IPS-15b (cell line): Measurements from ENCODE around the gene KLK11.
"Not testable (repeated sequence)": the region's sequence is repeated elsewhere in the genome, so short reads cannot be mapped to it uniquely, and the experiment has no call there.

Source experiments
- H3K27me3 ChIP-seq: one replicate; pipeline ENCODE4 v1.6.1; 2013; ENCODE audit warnings: low read length; ENCODE audit not compliant: control insufficient read depth, insufficient read depth
- H3K36me3 ChIP-seq: one replicate; pipeline ENCODE4 v1.6.1; 2013; ENCODE audit warnings: low read length; ENCODE audit not compliant: control insufficient read depth, insufficient read depth
- H3K4me1 ChIP-seq: one replicate; pipeline ENCODE4 v1.6.1; 2013; ENCODE audit warnings: mild to moderate bottlenecking, low read length; ENCODE audit not compliant: control insufficient read depth, insufficient read depth
- H3K4me3 ChIP-seq: one replicate; pipeline ENCODE4 v1.5.1; 2013; ENCODE audit warnings: low read depth, low read length
- H3K9ac ChIP-seq: one replicate; pipeline ENCODE4 v1.6.1; 2013; ENCODE audit warnings: low read depth, mild to moderate bottlenecking, low read length
- H3K9me3 ChIP-seq: one replicate; pipeline ENCODE4 v1.6.1; 2013; ENCODE audit warnings: mild to moderate bottlenecking, low read length; ENCODE audit not compliant: control insufficient read depth, insufficient read depth

KLK11 gene

DNA sequence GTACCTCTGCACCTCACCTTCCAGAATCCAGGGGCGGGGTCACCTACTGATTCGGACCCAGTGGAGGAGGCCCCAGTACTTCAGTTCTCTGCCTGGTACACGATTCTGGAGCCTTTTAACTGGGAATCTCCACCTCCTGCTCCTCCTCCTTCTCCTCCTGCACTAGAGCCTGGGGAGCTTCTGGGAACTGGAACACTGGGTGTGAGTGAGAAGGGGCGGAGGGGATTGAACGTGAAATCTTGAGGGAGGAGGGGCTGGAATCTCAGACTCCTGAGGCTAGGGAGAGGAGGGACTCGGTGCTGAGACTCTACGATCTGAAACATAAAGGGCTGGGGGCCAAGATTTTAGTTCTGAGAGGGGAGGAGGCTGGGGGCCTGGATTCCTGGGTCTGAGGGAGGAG is 24.9 kb downstream of the KLK11 start, which contains the start of gene KLK8:
Gene KLK8, minus strand, starts transcription at position 90 of the 400 bp plus-strand sequence. CDS start 437 bp downstream, outside the sequence.
- H3K9ac ChIP-seq, result peak within 1 kb of the TSS; percentile 62
- H3K36me3 ChIP-seq, result no peaks in the 10 kb centered on the region

DNA sequence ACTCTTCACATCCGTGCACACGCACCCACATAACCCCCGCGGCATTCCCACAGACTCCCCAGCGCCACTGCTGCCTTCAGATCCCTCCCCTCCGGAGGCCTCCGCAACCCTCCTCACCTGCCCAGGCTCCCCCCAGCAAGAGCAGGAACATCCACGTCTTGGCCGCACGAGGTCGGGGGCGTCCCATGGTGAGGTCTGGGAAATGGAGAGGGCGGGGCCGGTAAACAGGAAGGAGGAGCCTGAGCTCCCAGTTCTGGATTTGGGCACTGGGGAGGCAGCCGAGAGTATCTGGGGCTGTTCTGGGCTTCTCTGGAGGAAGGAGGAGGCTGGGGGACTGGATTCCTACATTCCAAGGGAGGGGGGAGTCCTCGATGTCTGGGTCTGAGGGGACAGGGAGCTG is 25.4 kb downstream of the KLK11 start:
- Histone ChIP-seq H3K4me3 (peak overlapping the region; percentile 81), H3K9ac (no peak overlapping the region)

More for the DNA sequence above, 24.9 kb downstream of the KLK11 start, which contains the start of gene KLK8:
- Histone ChIP-seq H3K9me3 (no peaks in the 10 kb centered on the region), H3K4me3 (peak within 1 kb of the TSS; percentile 81), H3K4me1 (no peaks in the 10 kb centered on the region), H3K27me3 (peaks cover 6% of the 10 kb centered on the region)

DNA sequence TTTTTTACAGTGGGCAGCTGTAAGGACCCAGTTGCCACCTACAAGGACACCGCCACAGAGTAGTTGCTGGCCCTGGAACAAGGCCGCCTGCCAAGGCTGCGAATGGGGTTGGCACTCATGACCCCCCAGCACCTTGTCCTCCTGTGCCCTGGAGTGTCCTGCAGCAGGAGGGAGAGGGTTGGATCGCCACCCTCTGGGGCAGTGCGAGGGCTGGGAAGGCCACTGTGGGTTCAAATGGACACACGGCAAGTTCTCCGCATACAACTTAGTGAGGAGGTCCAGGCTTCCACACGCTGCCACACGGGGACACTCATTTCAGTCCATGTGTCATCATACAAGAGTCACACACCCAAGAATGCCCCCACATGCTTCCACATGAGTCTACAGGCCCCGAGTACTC is 26.0 kb downstream of the KLK11 start:
- Histone ChIP-seq H3K36me3 (no peaks in the 10 kb centered on the region), H3K9me3 (no peaks in the 10 kb centered on the region), H3K4me1 (no peaks in the 10 kb centered on the region), H3K9ac (no peak overlapping the region), H3K4me3 (peak overlapping the region; percentile 81), H3K27me3 (peaks cover 6% of the 10 kb centered on the region)

More for the DNA sequence above, 25.4 kb downstream of the KLK11 start:
- H3K36me3 ChIP-seq, result no peaks in the 10 kb centered on the region
- H3K4me1 ChIP-seq, result no peaks in the 10 kb centered on the region
- H3K9me3 ChIP-seq, result no peaks in the 10 kb centered on the region
- peaks cover 6% of the 10 kb centered on the region for H3K27me3 ChIP-seq

DNA sequence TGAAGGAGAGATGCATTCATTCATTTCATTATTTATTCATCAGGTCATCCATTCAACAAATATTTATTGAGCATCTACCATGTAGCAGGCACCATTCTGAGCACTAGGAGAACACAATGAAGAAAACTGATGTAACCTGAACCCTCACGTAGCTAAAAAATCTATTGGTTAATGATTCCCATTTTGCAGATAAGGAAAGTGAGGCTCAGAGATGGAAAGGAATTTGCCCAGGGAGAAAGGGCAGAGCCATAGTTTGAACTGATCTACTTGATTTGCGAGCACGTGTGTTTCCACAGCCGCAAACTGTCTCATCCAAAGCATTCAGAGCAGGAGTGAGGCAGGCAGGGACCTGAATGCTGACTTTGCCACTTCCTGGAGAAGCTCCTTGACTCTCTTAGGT is 27.7 kb downstream of the KLK11 start:
- H3K4me3 ChIP-seq, result no peak overlapping the region
- no peaks in the 10 kb centered on the region for H3K36me3 ChIP-seq
- H3K9me3 ChIP-seq, result no peaks in the 10 kb centered on the region
- no peaks in the 10 kb centered on the region for H3K4me1 ChIP-seq
- no peak overlapping the region for H3K9ac ChIP-seq
- H3K27me3 ChIP-seq, result peaks cover 6% of the 10 kb centered on the region

DNA sequence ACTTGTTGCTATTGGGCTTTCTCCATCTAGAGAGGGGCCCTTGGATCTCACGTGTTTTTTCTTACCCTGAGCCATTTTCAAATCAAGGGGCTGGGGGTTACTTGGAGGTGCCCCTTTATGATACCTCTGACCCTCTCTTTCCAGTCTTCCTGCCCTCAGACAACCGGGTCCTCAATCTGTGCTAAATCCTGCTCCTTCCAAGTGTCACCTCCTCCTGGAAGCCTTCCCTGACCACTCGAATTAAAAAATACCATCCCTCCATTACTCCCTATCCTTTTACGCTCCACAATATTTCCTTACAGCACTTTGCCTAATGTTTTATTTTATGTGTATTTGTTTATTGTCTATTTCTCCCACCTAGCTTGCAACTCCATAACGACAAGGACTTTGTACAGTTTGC is 28.4 kb downstream of the KLK11 start:
- no peak overlapping the region for H3K4me3 ChIP-seq
- no peak overlapping the region for H3K9ac ChIP-seq
- H3K27me3 ChIP-seq, result peaks cover 6% of the 10 kb centered on the region
- H3K4me1 ChIP-seq, result no peaks in the 10 kb centered on the region
- no peaks in the 10 kb centered on the region for H3K9me3 ChIP-seq
- no peaks in the 10 kb centered on the region for H3K36me3 ChIP-seq

DNA sequence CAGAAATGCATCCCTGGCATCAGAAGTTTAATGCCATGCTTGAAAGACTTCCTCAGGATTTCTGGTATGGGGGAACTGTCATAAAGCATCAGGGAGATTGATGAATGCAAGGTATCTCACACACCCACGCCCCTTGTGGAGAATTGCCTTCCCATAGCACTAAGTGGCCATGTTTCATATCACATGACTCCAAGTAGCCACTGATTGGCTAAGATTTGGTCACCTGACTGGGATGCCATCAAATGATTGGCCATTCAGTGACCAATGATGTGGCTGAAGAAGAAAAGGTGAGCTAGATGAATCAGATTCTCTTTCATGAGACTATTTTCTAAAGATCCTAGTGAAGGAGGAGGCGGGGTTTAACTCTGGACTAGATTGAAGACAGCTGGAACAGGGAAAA is 32.3 kb downstream of the KLK11 start:
- Histone ChIP-seq H3K9me3 (no peaks in the 10 kb centered on the region), H3K27me3 (peaks cover 8% of the 10 kb centered on the region), H3K4me3 (no peak overlapping the region), H3K36me3 (no peaks in the 10 kb centered on the region), H3K9ac (no peak overlapping the region), H3K4me1 (no peaks in the 10 kb centered on the region)

DNA sequence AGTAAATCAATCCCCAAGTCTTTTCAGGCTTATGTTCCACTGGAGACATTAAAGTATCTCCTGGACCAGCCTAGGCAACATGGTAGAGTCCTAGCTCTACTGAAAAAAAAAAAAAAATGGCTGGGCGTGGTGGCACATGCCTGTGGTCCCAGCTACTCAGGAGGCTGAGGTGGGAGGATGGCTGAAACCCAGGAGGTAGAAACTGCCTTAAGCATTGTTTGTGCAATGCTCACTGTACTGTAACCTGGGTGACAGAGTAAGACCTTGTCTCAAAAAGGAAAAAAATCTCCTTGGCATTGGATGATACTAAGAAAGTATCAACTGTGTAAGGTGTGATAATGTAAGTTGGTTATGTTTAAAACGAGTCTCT is 33.8 kb downstream of the KLK11 start:
- no peaks in the 10 kb centered on the region for H3K36me3 ChIP-seq
- H3K4me3 ChIP-seq, result no peak overlapping the region
- no peaks in the 10 kb centered on the region for H3K9me3 ChIP-seq
- peaks cover 20% of the 10 kb centered on the region for H3K27me3 ChIP-seq
- no peaks in the 10 kb centered on the region for H3K4me1 ChIP-seq
- H3K9ac ChIP-seq, result no peak overlapping the region

DNA sequence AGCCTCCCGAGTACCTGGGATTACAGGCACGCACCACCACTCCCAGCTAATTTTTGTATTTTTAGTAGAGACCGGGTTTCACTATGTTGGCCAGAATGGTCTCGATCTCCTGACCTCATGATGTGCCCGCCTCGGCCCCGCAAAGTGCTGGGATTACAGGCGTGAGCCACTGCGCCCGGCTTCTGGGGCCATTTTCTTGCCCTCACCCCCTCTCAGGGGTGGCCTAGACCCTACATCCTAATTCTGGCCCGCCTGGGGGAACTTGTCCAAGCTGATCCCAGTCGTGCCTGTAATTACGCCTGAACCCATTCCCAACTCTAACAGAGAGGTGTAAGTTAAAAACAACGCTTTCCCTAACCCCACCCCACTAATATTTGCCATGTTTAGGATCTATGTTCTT is 42.0 kb downstream of the KLK11 start:
- H3K27me3 ChIP-seq, result peaks cover 37% of the 10 kb centered on the region
- not testable (repeated sequence) for H3K4me1 ChIP-seq, H3K36me3 ChIP-seq, H3K9me3 ChIP-seq, H3K9ac ChIP-seq
- peak overlapping the region; percentile 45 for H3K4me3 ChIP-seq

DNA sequence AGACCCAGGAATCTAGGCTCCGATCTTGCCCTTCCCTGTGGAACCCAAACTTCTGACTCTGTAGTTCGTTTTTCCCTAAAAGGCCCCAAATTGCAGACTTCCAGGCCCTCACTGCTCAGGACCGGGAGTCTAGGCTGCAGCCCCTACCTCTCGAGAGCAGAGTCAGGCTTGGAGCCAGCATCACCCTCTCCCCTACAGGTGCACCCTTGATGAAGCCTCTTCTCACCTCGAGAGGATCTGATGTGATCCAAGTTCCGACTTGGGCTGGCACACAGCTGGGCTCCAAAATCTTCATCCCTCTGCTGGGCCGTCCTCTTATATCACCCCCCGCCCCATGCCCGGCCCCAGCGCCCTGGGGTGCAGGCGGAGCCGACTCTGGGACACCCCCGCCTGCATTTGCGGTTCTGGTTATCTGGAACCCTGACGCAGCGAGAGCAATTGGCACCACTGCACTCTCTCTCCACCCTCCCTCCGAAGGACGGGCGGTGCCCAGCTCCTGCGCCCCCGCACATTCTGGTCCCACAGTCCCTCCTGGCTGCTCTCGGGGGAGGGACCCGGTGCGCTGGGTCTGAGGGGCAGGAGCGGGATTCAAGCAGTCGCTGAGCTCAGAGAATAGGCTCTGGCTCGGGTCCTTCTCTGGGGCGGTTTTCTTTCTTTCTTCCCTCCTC is 42.7 kb downstream of the KLK11 start, which contains the start of gene KLK7:
Gene KLK7, minus strand, starts transcription at position 293 of the 668 bp plus-strand sequence. CDS start 1,518 bp downstream, outside the sequence.
- peak within 1 kb of the TSS; percentile 45 for H3K4me3 ChIP-seq
- peaks cover 4% of the 10 kb centered on the region for H3K4me1 ChIP-seq
- H3K36me3 ChIP-seq, result no peaks in the 10 kb centered on the region
- no peaks in the 10 kb centered on the region for H3K9me3 ChIP-seq
- H3K9ac ChIP-seq, result no peak within 1 kb of the TSS
- H3K27me3 ChIP-seq, result peaks cover 31% of the 10 kb centered on the region

DNA sequence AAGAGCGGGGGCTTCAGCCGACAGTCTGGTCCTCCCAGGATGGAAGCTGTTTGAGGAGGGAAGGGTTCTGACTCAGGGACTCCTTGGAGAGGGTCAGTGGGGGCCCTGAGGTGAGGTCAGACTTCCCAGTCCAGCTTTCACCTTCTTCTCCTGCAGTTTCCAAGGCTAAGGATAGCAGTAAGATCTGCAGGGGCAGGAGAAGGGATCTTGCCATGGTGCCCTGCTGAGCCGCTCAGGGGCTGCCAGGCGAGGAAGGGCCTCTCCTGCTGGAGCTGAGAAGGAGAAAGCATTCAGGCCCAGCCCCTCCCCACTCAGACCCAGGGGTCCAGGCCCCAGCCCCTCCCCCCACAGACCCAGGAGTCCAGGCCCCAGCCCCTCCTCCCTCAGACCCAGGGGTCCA is 44.2 kb downstream of the KLK11 start:
- no peaks in the 10 kb centered on the region for H3K36me3 ChIP-seq
- no peak overlapping the region for H3K4me3 ChIP-seq
- H3K4me1 ChIP-seq, result peaks cover 6% of the 10 kb centered on the region
- H3K9me3 ChIP-seq, result no peaks in the 10 kb centered on the region
- peaks cover 20% of the 10 kb centered on the region for H3K27me3 ChIP-seq
- H3K9ac ChIP-seq, result no peak overlapping the region

DNA sequence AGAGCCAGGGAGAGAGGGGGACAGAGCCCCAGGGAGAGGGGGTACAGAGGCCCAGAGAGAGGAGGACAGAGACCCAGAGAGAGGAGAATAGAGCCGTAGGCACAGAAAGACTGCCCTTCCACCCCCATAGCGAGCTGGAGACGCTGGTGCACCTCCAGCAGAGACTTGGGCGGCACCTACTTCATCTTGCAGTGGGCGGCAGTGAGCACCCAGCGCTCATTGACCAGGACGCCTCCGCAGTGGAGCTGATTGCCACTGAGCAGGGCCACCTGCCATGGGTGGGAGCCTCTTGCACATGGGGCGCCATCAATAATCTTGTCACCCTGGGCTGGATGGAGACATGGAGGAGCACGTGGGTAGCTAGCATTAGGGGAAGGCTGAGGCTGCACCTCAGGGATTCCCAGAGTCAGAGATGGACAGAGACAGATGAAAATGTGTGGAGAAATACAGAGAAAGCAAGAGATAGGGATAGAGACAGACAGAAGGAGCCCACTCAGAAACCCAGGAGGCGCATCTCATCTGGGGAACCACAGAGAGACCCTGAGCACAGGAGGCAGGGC is 44.7 kb downstream of the KLK11 start:
- no peak overlapping the region for H3K9ac ChIP-seq
- no peaks in the 10 kb centered on the region for H3K36me3 ChIP-seq
- peaks cover 6% of the 10 kb centered on the region for H3K4me1 ChIP-seq
- H3K4me3 ChIP-seq, result no peak overlapping the region
- peaks cover 17% of the 10 kb centered on the region for H3K27me3 ChIP-seq
- H3K9me3 ChIP-seq, result no peaks in the 10 kb centered on the region

DNA sequence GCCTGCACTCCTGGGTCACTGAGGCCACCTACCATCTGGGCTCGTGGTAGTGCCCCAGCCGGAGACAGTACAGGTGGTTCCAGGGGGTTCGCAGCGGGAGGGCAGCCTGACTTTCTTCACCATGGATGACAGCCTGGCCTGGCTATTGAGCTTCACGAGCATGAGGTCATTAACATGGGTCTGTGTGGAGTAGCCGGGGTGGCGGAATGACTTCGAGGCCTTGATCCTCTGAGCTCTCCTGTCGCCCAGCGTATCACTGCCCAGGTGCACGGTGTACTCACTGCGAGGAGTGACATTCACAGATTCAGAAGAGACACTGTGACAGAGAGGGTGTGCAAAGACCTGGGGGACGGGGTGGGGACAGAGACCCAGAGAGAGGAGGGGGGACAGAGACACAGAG is 46.2 kb downstream of the KLK11 start:
- Histone ChIP-seq H3K27me3 (peaks cover 14% of the 10 kb centered on the region), H3K9ac (no peak overlapping the region), H3K4me3 (no peak overlapping the region), H3K9me3 (no peaks in the 10 kb centered on the region), H3K4me1 (peaks cover 6% of the 10 kb centered on the region), H3K36me3 (no peaks in the 10 kb centered on the region)
